ENCODE data around the gene NEK1. TPM values are rescaled to one million over a fixed set of nuclear protein-coding genes. Genes with fewer than 3 reads are reported as not detected.

NEK1 gene
- total RNA-seq, 2 experiments from 2014 or later = 12.9 to 21.6 TPM

DNA sequence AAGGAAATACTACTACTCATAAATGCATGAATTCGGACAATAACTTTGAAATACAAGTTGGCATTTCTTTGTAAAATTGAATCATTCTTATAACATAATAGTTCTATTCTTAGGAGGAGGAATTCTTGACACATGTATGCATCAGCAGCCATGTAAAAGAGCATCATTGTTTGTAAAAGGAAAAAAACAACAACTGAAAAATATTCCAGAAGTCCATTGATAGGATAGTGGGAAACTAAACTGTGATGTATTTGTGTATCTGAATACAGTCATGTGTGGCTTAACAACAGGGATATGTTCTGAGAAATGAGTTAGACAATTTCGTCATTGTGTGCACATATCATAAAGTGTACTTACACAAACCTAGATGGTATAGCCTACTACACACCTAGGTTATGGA lies 239.6 kb downstream of the NEK1 start:
- no peak for DNase-seq
- Mint-ChIP-seq H3K27me3 (no peaks in the 10 kb centered on the region), H3K4me3 (no peak overlapping the region), H3K9me3 (ENCODE audit: low read depth) (peaks cover 8% of the 10 kb centered on the region), H3K4me1 (no peaks in the 10 kb centered on the region), H3K36me3 (no peaks in the 10 kb centered on the region), H3K27ac (no peak overlapping the region)
- no peak for ATAC-seq
- CTCF ChIA-PET = no interaction called here

- Mint-ChIP-seq H3K36me3 (no peaks in the 10 kb centered on the region), H3K4me1 (no peaks in the 10 kb centered on the region), H3K27me3 (no peaks in the 10 kb centered on the region), H3K4me3 (no peak overlapping the region), H3K9me3 (ENCODE audit: low read depth) (no peaks in the 10 kb centered on the region), H3K27ac (no peak overlapping the region)
- CTCF ChIA-PET = no interaction called here
- no peak for ATAC-seq
- DNase-seq = no peak
Measured at GRCh38 chr4:169369634-169370033, 242.7 kb downstream of the NEK1 start.

DNA sequence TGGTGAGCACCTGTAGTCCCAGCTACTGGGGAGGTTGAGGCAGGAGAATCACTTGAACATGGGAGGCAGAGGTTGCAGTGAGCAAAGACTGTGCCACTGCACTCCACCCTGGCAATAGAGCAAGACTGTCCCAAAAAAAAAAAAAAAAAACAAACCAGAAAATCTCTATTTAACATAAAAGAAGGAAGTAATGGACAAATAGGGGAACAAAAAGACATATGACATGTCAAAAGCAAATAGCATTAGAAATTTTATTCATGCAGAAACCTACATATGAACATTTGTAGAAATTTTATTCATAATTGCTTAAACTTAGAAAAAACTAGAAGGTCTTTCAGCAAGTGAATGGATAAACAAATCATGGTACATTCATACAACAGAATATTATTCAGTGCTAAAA lies 244.6 kb downstream of the NEK1 start:
- Mint-ChIP-seq H3K9me3 (ENCODE audit: low read depth) (no peaks in the 10 kb centered on the region), H3K27me3 (no peaks in the 10 kb centered on the region), H3K4me3 (no peak overlapping the region), H3K36me3 (no peaks in the 10 kb centered on the region), H3K27ac (no peak overlapping the region), H3K4me1 (no peaks in the 10 kb centered on the region)
- DNase-seq (no peak), ATAC-seq (no peak)
- CTCF ChIA-PET = interaction anchor here (0.5 kb wide), 1 partner anchor 70 kb away, joined by 4 read pairs; no protein-coding TSS in a partner anchor

DNA sequence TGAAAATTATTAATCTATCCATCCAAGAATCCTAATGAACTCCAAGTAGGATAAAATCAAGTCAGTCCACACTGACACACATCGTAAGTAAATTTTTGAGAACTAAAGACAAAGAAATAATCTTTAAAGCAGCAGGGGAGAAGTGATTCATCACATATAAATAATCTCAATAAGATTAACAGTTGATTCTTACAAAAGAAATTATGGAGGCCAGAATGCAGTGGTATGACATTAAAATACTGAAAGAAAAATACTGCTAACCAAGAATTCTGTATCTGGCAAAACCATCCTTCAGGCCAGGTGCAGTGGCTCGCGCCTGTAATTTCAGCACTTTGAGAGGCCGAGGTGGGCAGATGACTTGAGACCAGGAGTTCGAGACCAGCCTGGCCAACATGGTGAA lies 245.6 kb downstream of the NEK1 start:
- CTCF ChIA-PET = no interaction called here
- DNase-seq = no peak
- Mint-ChIP-seq H3K9me3 (ENCODE audit: low read depth) (no peaks in the 10 kb centered on the region), H3K36me3 (no peaks in the 10 kb centered on the region), H3K4me1 (no peaks in the 10 kb centered on the region), H3K27me3 (no peaks in the 10 kb centered on the region), H3K27ac (no peak overlapping the region), H3K4me3 (no peak overlapping the region)
- no peak for ATAC-seq

- H3K4me3 Mint-ChIP-seq = no peak overlapping the region
- no peak overlapping the region for H3K27ac Mint-ChIP-seq
- H3K36me3 Mint-ChIP-seq = no peaks in the 10 kb centered on the region
- CTCF ChIA-PET = no interaction called here
- no peak for ATAC-seq
- DNase-seq = no peak
- no peaks in the 10 kb centered on the region for H3K9me3 Mint-ChIP-seq (ENCODE audit: low read depth)
- no peaks in the 10 kb centered on the region for H3K4me1 Mint-ChIP-seq
- H3K27me3 Mint-ChIP-seq = peaks cover 16% of the 10 kb centered on the region
Measured at GRCh38 chr4:169362607-169363006, 249.8 kb downstream of the NEK1 start.

- no peak for ATAC-seq
- H3K4me1 Mint-ChIP-seq = no peaks in the 10 kb centered on the region
- DNase-seq = no peak
- CTCF ChIA-PET = interaction anchor here (1.2 kb wide), 1 partner anchor 21 kb away, joined by 3 read pairs; no protein-coding TSS in a partner anchor
- H3K27ac Mint-ChIP-seq = no peak overlapping the region
- H3K36me3 Mint-ChIP-seq = no peaks in the 10 kb centered on the region
- no peak overlapping the region for H3K4me3 Mint-ChIP-seq
- H3K27me3 Mint-ChIP-seq = peaks cover 16% of the 10 kb centered on the region
- H3K9me3 Mint-ChIP-seq (ENCODE audit: low read depth) = no peaks in the 10 kb centered on the region
Measured at GRCh38 chr4:169361756-169362155, 250.6 kb downstream of the NEK1 start.

DNA sequence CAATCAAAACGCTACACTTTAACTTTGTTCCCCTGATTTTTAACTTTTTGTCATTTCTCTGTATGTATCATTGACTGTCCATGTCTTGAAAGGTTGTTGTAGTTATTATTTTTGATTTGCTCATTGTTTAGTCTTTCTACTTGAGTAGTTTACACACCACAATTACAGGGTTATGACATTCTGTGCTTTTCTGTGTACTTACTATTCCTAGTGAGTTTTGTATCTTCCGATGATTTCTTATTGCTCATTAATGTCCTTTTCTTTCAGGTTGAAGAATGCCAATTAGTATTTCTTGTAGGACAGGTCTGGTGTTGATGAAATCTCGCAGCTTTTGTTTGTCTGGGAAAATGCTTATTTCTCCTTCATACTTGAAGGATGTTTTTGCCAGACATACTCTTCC lies 252.4 kb downstream of the NEK1 start:
- no peak for ATAC-seq
- CTCF ChIA-PET = no interaction called here
- H3K27me3 Mint-ChIP-seq = peaks cover 16% of the 10 kb centered on the region

GRCh38 chr4:169352360-169352759 lies 260.0 kb downstream of the NEK1 start:
- H3K36me3 Mint-ChIP-seq = no peaks in the 10 kb centered on the region
- CTCF ChIA-PET = no interaction called here
- no peaks in the 10 kb centered on the region for H3K4me1 Mint-ChIP-seq
- H3K27ac Mint-ChIP-seq = no peak overlapping the region
- no peak for ATAC-seq
- DNase-seq = no peak
- no peaks in the 10 kb centered on the region for H3K9me3 Mint-ChIP-seq (ENCODE audit: low read depth)
- no peaks in the 10 kb centered on the region for H3K27me3 Mint-ChIP-seq
- H3K4me3 Mint-ChIP-seq = no peak overlapping the region

More for the DNA sequence above, 252.4 kb downstream of the NEK1 start:
- Mint-ChIP-seq H3K4me1 (no peaks in the 10 kb centered on the region), H3K9me3 (ENCODE audit: low read depth) (no peaks in the 10 kb centered on the region), H3K4me3 (no peak overlapping the region), H3K27ac (no peak overlapping the region), H3K36me3 (no peaks in the 10 kb centered on the region)
- no peak for DNase-seq

GRCh38 chr4:169351872-169352271 lies 260.5 kb downstream of the NEK1 start:
- no peak overlapping the region for H3K4me3 Mint-ChIP-seq
- no peaks in the 10 kb centered on the region for H3K9me3 Mint-ChIP-seq (ENCODE audit: low read depth)
- no peaks in the 10 kb centered on the region for H3K36me3 Mint-ChIP-seq
- no peak overlapping the region for H3K27ac Mint-ChIP-seq
- ATAC-seq (no peak), DNase-seq (no peak)
- CTCF ChIA-PET = no interaction called here
- no peaks in the 10 kb centered on the region for H3K4me1 Mint-ChIP-seq
- H3K27me3 Mint-ChIP-seq = no peaks in the 10 kb centered on the region

DNA sequence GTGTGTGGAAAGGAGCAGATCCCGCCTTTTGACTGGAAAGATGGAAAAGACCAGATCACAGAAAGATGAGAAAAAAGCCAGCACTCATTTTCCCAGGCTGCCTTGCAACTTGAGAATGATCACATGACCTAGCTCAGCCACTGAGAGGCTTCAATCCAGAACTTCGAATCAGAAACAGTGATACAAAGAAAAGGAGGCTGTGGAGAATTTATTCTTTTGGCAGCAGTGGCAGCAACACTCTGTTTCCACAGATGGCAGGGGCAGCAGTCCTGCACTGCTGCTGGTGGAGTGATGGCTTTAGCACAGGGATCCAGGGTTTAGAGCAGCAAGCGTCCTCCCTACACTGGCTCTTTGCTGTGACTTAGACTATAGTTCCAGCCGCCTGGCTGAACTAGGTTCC lies 263.8 kb downstream of the NEK1 start:
- no peak overlapping the region for H3K27ac Mint-ChIP-seq
- no peak for ATAC-seq
- CTCF ChIA-PET = no interaction called here
- no peak for DNase-seq
- no peak overlapping the region for H3K4me3 Mint-ChIP-seq
- no peaks in the 10 kb centered on the region for H3K36me3 Mint-ChIP-seq
- no peaks in the 10 kb centered on the region for H3K9me3 Mint-ChIP-seq (ENCODE audit: low read depth)
- H3K27me3 Mint-ChIP-seq = no peaks in the 10 kb centered on the region
- H3K4me1 Mint-ChIP-seq = no peaks in the 10 kb centered on the region

DNA sequence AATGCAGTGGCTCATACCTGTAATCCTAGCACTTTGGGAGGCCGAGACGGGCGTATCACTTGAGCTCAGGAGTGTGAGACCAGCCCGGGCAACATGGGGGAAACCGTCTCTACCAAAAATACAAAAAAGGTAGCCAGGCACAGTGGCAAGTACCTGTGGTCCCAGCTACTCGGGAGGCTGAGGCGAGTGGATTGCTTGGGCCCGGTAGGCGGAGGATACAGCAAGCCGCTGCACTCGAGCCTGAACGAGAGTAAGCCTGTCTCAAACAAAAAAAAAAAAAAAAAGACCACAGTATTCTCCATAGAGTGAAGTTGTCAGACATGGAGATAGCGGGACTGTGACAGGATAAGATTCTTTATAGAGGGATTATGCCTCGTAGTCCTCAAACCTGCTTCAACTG lies 265.5 kb downstream of the NEK1 start:
- Mint-ChIP-seq H3K27ac (no peak overlapping the region), H3K4me3 (no peak overlapping the region), H3K36me3 (no peaks in the 10 kb centered on the region), H3K4me1 (no peaks in the 10 kb centered on the region), H3K27me3 (no peaks in the 10 kb centered on the region), H3K9me3 (ENCODE audit: low read depth) (no peaks in the 10 kb centered on the region)
- no peak for DNase-seq
- CTCF ChIA-PET = no interaction called here
- no peak for ATAC-seq

DNA sequence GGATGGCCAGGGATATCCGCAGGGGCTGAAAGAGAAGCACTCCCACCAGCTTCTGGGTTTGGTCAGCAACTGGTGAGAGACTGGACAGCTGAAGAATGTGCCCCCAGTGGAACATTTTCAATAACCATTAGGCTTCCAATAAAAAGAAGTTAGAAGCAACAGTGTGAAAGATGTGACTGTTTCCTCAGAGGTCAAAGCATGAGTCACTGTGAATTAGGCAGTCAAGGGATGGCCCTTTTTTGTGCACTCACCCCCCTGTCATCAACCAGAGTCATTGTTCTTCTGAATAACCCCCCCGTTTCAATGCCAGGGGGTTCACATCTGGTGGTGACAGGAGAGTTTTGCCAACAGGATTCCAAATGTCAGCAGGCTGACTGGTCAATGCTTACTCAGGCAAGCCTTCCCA lies 267.1 kb downstream of the NEK1 start:
- no peak for DNase-seq
- no peaks in the 10 kb centered on the region for H3K36me3 Mint-ChIP-seq
- H3K27me3 Mint-ChIP-seq = no peaks in the 10 kb centered on the region
- CTCF ChIA-PET = no interaction called here
- no peaks in the 10 kb centered on the region for H3K4me1 Mint-ChIP-seq
- H3K4me3 Mint-ChIP-seq = no peak overlapping the region
- ATAC-seq = no peak
- no peaks in the 10 kb centered on the region for H3K9me3 Mint-ChIP-seq (ENCODE audit: low read depth)
- no peak overlapping the region for H3K27ac Mint-ChIP-seq

Other genes starting within 250 kb of the NEK1 start
- gene CLCN3, start 8.0 kb upstream of the NEK1 start, total RNA-seq = 10 to 100 TPM; 21.5 to 22.8 TPM
- gene HPF1, start 145.4 kb upstream of the NEK1 start, total RNA-seq = 10 to 100 TPM; 14.1 to 18.3 TPM